ENCODE data around the gene KCNAB2. TPM values are rescaled to one million over a fixed set of nuclear protein-coding genes. Genes with fewer than 3 reads are reported as not detected.

The KCNAB2 gene
- total RNA-seq, 1 donor from 2014 or later: 7.2 TPM

DNA sequence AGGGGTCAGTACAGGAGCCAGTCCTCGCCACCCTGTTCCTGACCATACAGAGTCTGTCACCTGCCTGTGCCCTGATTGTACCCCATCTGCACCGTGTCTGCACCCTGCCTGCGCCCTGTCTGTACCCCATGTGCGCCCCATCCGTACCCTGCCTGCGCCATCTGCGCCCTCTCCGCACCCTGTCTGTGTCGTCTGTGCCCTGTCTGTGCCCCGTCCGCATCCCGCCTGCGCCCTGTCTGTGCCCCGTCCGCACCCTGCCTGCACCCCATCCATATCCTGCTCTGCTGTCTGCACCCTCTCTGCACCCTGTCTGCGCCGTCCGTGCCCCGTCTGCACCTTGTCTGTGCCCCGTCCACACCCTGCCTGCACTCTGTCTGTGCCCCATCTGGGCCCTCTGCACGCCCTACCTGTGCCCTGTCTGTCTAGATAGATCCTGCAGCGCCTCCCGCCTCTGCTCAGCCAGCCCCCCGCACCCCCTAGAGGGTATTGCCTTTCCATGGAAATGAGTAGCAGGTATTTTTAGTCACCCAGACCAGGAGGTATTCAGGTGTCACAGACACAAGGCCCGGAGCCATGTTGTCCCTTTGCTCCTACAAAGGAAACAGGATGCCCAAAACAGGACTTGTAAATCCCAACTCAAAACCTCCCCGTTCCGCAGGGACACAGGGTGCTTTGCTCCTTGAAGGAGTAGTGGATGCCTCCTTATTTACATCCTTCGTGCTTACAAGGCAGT lies 45.8 kb upstream of the KCNAB2 start:
- peaks cover 16% of the 10 kb centered on the region for H3K27me3 Mint-ChIP-seq
- TF ChIP-seq CTCF (conservative IDR thresholded peaks at IDR 0.05): no peak
- no peaks in the 10 kb centered on the region for H3K36me3 Mint-ChIP-seq
- no peak overlapping the region for H3K27ac Mint-ChIP-seq
- no peaks in the 10 kb centered on the region for H3K9me3 Mint-ChIP-seq
- H3K4me1 Mint-ChIP-seq (ENCODE audit: unreplicated experiment): peaks cover 13% of the 10 kb centered on the region
- H3K4me3 Mint-ChIP-seq: no peak overlapping the region
- DNase-seq (ENCODE audit: extremely low spot score, unreplicated experiment): no peak

GRCh38 chr1:6000444-6001288 lies 45.0 kb upstream of the KCNAB2 start:
- Mint-ChIP-seq H3K9me3 (no peaks in the 10 kb centered on the region), H3K27me3 (peaks cover 16% of the 10 kb centered on the region), H3K36me3 (no peaks in the 10 kb centered on the region), H3K27ac (no peak overlapping the region), H3K4me3 (no peak overlapping the region), H3K4me1 (ENCODE audit: unreplicated experiment) (peaks cover 13% of the 10 kb centered on the region)
- no peak for TF ChIP-seq CTCF (conservative IDR thresholded peaks at IDR 0.05)
- DNase-seq (ENCODE audit: extremely low spot score, unreplicated experiment): no peak

- DNase-seq (ENCODE audit: extremely low spot score, unreplicated experiment): no peak
- H3K4me3 Mint-ChIP-seq: no peak overlapping the region
- peaks cover 16% of the 10 kb centered on the region for H3K27me3 Mint-ChIP-seq
- H3K36me3 Mint-ChIP-seq: no peaks in the 10 kb centered on the region
- TF ChIP-seq CTCF (conservative IDR thresholded peaks at IDR 0.05): no peak
- no peaks in the 10 kb centered on the region for H3K9me3 Mint-ChIP-seq
- H3K4me1 Mint-ChIP-seq (ENCODE audit: unreplicated experiment): peaks cover 13% of the 10 kb centered on the region
- no peak overlapping the region for H3K27ac Mint-ChIP-seq
Measured at GRCh38 chr1:6001992-6002576, 43.6 kb upstream of the KCNAB2 start.

- DNase-seq (ENCODE audit: extremely low spot score, unreplicated experiment): no peak
- H3K9me3 Mint-ChIP-seq: no peaks in the 10 kb centered on the region
- peaks cover 9% of the 10 kb centered on the region for H3K27me3 Mint-ChIP-seq
- no peaks in the 10 kb centered on the region for H3K36me3 Mint-ChIP-seq
- peak overlapping the region; percentile 63 for H3K4me3 Mint-ChIP-seq
- peaks cover 13% of the 10 kb centered on the region for H3K4me1 Mint-ChIP-seq (ENCODE audit: unreplicated experiment)
- no peak for TF ChIP-seq CTCF (conservative IDR thresholded peaks at IDR 0.05)
- H3K27ac Mint-ChIP-seq: peak overlapping the region; percentile 56
Measured at GRCh38 chr1:6002714-6003501, 42.8 kb upstream of the KCNAB2 start.

Measured in type B pancreatic cell (in vitro differentiated cells).